GM19324 (cell line): ENCODE measurements around the gene ZBP1.

Experiments
- ATAC-seq: cut with Tn5 transposase; IDR thresholded peaks from one replicate; pipeline ENCODE4 v1.9.1; 2021; ENCODE audit warnings: mild to moderate bottlenecking, moderate library complexity; ENCODE audit not compliant: unreplicated experiment, low FRiP score

The ZBP1 gene

DNA sequence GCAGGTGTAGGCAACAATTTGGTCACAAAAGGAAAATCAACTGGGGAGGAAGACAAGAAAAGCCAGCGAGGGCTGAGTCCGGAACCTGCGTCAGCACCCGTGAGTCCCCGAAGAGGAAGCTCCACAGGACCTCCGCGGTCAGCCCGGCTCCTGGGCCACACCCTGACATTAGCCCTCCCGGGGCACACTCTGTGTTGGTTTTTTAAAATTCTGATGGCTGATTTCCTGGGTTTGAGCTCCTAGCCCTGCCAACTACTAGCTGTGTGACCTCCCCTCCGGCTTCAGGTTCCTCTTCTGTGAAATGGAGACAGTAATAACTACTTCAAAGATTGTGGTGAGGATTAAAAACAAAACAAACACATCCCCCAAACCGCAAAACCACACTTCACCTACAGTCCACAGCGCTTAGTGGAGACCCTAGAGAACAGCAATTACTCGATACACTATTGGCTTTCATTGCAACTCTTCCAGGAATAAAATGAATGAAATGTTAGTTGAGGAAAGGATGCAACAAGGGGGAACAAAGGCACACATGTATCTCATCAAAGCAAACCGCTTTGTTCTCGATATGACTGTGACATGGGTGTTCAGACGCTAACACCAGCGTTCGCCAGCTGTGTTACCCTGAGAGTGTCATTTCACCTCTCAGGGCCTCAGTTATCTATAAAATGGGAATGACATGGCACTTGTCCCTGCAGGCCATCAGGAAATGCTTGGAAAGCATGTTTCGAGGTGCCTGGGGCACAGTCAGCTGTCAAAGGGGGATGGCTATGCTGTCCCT, 985 bp downstream of the ZBP1 start:
- peak; percentile 46 for ATAC-seq

DNA sequence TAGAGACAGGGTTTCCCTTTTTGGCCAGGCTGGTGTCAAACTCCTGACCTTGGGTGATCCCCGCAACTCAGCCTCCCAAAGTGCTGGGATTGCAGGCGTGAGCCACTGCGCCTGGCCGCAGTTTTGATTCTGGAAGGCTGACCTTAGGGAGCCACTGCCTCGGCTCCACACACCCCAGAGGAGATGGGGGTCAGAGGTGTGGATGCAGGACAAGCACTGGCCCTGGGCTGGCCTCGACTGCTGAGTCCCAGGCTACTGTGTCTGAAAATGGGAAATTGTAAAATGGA, 1.5 kb downstream of the ZBP1 start:
- ATAC-seq = no peak

DNA sequence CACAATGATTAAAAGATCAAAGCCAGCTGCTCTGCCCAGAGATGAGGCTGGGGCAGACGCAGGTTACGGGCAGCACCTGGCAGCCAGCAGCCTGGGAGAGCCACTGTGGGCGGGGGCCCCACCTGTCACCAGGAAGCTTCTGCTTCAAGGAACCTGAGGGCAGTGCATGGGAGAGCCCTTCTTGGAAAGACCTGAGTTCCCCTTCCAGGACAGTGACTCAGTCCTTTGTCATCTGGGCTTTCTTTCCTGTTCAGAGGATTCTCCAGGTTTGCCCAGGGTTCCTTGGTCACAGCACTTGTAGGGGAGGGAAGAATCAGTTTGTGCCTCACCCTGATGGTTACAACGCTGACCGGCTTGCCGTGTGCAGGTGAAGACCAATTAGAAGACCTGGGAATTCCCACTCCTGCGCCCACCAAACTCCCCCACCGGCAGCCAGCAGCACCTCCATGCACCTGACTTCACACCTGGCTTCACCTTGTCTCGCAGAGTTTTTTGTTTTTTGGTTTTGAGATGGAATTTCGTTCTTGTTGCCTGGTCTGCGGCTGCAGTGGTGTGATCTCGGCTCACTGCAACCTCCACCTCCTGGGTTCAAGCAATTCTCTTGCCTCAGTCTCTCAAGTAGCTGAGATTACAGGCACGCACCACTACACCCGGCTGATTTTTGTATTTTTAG, 2.0 kb downstream of the ZBP1 start:
- no peak for ATAC-seq

DNA sequence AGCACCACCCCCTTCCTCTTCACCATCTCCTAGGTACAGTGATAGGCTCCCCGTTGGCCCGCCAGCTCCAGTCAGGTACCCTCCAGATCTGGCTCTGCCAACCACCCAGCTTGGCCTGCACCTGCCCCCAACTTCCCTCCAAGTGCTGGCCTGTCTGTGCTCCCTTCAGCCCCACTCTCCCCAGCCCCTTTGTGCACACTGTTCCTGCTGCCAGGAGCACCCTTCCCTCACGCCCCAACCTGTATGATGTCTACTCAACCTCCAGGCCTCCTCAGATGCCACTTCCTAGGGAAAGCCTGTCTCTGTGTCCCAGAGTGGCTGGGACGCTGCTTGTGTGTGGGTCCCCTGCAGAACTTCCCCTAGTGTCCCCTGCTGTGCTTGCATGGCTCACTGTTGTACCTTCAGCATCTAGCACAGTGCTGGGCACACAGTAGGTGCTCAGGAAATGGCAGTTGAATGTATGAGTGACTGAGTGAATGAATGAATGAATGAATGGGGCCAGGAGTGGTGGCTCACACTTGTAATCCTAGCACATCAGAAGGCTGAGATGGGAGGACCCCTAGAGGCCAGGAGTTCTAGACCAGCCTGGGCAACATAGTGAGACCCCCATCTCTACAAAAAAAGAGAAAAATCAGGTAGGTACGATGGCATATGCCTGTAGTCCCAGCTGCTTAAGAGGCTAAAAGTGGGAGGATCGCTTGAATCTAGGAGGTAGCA, 3.0 kb downstream of the ZBP1 start:
- no peak for ATAC-seq

DNA sequence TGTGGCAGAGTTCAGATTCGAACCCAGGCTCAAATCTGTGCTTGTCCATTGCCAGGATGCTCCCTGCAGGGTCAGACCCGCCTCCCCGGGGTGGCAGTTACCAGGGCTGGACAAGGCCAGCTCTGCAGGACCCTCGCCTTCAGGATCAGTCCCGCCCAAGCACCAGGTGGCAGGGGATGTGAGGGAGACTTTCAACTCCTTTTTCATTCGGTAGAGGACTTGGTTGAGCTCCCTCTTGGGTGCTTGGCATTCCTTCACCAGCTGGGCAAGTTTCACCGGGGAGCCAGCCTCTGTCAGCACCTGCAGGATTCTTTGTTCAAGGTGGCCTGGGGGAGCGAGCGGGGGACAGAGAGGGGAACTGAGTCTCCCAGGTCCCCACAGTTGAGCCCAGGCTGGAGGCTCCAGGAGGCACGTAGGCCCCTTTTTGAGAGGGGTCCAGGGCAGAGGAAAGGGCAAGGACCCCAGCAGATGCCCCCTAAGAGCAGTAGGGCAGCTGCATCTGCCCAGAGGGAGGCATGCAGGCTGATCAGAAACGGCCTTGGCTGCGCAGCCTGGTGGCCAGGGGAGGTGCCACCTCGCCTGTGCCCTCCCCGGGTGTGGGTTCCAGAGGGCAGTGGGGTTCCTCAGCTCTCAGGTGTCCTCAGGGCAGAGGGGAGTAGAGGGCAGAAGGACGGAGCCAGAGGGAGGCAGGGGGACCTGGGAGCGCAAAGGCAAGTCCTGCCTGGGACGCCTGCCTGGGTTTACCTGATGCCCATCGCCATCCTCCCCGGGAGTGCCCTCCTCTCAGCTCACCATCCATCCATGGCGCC, 3.9 kb downstream of the ZBP1 start:
- ATAC-seq = no peak

DNA sequence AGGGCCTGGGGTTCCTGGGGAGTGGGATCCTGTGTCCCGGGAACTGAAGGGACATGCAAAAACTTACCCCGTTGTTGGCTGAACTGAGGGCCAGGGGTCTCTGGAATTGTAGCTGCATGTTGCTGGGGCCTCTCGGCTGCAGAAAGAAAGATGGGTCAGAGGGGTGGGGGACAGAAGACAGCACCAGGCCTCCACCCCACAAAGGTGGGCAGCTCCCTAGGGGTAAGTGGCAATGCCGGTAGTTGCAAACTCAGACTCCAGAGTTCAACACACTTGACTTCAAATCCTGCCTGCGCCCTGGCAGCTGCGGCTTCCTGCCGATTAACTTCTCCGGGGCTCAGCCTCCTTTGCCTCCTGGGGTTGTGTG, 4.8 kb downstream of the ZBP1 start:
- ATAC-seq = no peak

DNA sequence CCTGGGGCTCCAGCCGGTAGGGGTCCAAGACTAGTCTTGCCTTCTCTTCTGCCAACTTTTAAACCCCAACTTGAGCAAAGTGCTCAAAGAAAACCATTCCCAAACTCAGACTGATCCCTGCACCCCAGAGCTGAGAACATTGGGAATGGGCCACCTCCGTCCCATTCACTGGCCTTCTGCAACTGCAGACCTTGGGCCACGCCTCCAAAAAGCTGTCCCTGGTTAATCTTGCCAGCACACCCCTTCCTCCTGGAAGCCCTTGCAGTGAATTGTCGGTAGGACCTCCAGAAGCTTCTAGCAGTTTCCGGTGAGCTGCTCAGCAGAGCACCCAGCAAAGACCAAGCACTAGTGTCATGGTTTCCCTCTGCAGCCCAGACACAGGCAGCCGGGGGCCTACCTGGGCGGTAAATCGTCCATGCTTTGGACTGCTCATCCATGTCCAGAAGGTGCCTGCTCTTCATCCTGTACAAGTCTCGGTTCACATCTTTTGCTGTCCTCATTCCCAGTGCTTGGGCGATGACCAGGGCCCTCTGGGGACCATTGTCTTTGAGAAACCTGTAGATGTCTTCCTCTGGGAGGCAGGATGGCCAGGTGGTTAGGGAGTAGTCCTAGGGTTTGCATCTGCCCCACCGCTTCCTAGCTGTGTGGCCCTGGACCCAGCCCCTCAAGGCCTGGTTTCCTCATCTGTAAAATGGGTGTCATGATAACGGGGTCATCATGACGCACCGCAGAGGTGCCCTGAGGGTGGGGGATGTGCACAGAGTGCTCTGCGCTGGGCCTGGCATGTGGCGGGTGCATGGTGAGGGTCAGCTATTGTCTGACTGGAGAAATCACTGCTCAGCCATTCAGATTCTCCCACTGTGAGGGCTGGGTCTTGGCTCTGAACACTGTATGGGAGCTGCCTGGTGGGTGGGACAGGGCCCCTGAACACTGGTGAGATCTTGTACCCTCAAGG, 5.5 kb downstream of the ZBP1 start:
- no peak for ATAC-seq

DNA sequence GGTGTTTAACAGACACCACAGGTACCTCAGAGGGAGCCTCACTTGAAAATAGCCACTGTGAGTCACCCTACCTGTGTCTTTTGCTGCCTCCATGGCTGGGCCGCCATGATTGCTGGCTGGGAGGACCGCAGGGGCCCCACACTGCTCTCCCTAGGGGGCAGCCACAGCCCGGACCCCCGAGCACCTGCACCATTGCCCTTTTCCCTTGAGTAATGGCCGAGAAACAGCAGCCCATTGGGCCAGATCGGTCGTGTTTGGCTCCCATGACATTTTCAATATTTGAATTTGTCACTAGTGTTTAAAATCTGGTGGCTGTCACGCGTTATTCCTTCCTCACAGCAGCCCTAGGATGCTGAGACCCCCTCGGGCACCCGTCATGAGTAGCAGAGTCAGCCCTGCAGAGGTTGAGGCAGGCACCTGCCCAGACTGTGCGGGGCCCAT, 6.7 kb downstream of the ZBP1 start:
- ATAC-seq = no peak

DNA sequence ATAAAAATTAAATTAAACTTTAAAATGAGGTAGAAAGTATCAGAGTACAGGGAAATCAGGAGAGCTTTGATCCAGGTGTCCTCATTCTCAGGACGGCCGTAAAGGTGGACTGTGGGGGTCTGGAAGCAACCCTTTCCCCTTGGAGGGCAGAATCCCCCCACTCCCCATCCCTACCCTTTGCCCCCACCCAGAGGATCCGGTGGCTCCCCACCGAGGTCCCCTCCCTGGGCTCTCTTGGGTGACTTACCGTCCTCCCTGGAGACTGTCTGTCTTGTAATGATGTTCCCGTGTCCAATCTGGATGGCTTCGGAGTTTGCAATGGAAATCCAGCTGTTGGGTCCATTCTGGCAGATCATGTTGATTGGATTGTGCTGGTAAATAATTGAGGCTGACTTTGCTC, 7.3 kb downstream of the ZBP1 start:
- ATAC-seq = no peak

DNA sequence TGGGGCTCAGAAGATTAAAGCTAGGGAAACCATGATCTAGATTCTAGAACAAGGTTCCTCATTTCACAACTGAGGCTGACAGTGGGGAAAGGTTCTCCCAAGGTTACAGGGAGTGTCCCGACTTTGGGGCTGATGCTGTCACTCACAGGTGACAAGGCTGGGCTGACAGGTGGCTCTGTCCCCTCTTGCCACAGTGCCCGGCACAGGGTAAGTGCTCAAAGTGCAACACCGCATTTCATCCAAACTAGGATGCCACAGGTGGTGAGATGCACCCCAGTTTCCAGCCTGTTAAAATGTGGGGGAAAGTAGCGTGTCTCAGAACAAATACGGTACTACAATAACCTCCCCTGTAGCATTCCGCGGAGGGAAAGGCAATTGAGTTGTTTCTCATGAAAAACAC, 7.8 kb downstream of the ZBP1 start:
- ATAC-seq = no peak

DNA sequence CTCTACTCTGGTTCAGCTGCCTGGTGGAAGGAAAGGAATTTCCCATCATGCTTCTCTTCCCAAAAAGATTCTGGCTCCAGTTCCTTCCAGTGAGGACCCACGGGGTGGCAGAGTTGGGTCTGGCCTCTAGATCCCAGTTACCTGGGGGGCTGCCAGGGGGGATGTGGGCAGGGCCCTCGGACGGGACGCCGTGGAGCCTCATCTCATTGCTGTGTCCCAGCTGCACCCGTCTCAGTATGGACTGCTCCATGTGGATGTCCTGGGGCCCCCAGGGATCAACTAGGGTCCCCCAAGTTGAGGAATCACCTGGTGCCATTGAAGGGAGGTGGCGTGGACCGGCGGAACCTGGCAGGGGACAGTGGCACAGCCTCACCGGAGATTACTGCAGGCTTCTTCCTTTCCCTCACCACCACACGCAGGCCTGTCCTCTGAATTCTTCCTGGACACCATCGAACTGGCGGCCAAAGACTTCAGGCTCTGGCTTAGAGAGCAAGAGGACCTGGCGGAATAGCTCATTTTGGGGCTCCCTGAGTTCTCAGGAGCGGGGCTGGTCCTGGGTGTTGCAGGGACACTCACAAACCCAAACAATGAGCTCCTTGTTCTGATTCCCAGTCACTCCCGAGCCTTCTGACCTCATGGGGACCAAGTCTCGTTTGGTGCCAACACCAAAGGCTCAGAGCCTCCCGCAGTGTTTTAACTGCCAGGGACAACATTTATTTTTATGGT, 8.5 kb downstream of the ZBP1 start:
- ATAC-seq = no peak

DNA sequence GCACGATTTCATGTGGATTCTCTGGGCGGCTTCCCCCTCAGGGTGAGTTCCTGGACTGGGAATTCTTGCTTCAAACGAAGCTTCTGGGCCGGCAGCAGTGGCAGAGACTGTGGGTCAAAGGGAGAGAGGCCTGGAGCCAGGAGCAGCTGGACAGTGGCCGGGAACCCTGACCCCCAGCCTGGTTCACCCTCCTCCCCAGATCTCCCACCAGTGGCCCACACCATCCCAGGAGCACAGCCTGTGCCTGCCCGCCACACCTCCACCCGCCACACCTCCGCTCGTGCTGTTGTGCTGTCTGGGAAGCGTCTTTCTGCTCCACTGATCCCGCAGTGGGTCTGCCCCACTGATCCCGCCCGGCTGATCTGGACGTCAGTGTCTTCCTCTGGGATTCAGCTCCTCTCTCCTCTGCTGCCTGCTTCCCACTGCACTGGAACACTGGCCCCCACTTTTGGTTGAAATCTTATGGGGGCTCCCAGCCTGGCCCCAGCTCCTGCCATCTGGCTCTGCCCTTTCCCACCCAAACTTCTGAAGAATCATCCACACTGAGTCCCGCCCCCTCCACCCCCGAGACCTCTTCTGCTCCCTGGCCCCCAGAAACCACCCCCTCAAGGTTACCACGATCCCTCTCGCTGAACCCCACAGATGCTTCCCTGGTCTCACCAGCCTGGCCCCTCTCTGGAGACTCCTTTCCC, 9.8 kb downstream of the ZBP1 start:
- no peak for ATAC-seq

DNA sequence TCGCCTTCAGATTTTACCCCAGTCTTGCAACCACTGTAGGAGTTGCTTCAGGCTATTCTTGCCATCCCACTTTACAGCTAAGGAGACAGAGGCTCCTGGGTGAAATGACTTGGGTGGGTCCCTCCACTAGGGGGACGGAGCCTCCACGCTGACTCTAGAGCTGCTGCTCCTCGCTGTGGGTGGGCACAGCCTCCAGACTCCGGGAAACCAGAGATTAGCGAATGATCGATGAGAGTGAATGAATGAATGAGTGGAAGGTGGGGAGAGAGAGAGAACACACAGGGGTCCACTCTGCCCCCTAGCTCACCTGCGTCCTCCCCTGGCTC, 10.4 kb downstream of the ZBP1 start:
- ATAC-seq = no peak

DNA sequence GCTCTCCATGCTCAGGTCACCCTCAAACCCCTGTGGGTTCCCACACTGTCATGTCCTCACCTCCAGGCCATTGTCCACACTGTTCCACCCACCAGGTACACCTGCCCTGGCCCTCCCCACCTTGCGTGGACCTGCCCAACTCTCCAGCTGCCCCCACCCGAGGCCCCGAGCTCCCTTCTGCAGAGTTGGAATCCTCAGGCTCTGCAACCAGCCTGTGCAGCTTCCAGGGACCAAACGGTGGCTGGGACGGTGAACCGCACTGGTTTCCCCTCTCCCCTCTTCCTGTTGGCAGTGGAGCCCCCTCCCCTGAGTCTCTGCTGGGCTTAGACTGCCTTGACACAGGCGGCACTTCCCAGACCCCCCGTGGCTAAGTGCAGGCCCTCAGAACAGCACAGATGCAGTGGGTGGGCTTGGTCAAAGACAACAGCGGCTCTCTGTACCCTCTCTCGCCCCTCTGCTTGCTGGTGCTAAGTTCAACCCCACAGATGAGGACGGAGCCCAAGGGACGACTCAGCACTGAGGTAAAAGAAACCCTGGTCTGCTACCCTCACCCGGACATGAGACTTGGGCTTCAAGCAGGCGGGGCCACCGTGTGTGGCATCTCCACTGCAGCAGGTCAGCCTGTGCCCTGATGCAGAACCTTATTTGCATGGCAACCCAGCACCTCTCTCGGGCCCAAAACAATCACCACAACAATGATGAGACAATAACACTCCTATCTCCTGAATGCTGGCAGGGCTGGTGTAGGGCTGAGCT, 11.0 kb downstream of the ZBP1 start:
- ATAC-seq = peak; percentile 67

DNA sequence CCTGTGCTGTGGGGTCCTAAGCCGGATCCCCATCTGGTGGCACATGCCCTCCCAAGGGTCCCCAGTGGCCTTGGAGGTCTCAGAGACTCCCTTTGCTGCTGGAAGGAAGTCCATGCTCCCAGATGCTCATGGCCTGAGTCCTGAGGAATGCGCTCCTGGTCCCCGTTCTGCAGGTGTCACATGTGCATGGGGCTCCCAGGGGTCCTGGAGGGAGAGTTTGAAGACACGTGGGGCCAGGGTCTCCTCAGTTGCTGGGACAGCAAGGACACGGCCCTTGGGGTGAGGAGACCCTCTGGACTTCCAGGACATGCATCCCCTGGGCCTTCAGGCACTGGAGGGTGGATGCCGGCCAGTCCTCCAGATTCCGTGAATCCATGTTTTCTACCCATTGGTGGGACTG, 11.7 kb downstream of the ZBP1 start:
- ATAC-seq = no peak

DNA sequence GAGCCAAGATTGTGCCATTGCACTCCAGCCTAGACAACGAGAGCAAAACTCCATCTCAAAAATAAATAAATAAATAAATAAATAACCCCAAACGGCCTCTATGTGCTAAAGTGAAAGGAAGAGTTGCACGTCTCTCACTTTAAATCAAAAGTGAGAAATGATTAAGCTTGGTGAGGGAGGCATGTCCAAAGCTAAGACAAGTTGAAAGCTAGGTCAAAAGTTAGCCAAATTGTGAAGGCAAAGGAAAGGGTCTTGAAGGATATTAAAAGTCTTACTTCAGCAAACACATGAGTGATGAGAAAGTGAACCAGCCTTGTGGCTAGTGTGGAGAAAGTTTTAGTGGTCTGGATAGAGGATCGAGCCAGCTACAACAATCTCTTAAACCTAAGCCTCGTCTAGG, 14.3 kb downstream of the ZBP1 start:
- no peak for ATAC-seq

DNA sequence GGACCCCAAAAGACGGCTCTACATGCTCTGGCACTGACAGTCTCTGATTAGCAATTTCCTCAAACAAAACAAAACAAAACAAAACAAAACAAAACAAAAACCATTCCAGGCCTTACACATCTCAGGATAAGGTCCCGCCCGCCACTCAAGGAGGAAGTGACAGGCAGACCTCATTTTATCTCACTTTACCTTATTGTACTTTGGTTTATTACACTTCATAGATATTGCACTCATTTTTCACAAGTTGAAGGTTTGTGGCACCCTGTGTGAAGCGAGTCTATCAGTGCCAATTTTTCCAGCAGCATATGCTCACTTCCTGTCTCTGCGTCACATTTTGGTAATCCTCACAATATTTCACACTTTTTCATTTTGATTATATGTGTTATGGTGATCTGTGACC, 15.2 kb downstream of the ZBP1 start:
- no peak for ATAC-seq

DNA sequence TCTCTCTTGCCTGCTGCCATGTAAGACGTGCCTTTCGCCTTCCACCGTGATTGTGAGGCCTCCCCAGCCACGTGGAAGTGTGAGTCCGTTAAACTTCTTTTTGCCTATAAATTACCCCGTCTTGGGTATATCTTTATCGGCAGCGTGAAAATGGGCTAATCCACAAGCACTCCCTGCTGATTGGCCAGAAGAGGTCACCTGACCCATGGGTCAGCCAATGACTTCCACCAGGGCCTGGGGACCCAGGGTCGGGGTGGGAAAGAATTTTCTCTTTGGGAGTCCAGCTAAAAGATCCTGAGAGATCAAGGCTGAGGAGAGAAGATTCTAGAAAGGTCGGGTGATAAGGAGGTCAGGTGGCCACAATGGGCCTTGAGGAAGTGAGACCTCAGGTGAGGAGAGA, 17.1 kb downstream of the ZBP1 start:
- ATAC-seq = no peak
